ENCODE results near the gene RBMY1D. TPM values are rescaled to one million over a fixed set of nuclear protein-coding genes. Genes with fewer than 3 reads are reported as not detected.

Gene RBMY1D
- total RNA-seq, 1 experiment from 2014 or later: not detected

- no peak for ATAC-seq
- no peak for DNase-seq (ENCODE audit: low spot score)
- TF ChIP-seq, protein P1, sequence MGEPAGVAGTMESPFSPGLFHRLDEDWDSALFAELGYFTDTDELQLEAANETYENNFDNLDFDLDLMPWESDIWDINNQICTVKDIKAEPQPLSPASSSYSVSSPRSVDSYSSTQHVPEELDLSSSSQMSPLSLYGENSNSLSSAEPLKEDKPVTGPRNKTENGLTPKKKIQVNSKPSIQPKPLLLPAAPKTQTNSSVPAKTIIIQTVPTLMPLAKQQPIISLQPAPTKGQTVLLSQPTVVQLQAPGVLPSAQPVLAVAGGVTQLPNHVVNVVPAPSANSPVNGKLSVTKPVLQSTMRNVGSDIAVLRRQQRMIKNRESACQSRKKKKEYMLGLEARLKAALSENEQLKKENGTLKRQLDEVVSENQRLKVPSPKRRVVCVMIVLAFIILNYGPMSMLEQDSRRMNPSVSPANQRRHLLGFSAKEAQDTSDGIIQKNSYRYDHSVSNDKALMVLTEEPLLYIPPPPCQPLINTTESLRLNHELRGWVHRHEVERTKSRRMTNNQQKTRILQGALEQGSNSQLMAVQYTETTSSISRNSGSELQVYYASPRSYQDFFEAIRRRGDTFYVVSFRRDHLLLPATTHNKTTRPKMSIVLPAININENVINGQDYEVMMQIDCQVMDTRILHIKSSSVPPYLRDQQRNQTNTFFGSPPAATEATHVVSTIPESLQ (CRISPR knock-in tag; IDR thresholded peaks at IDR 0.05): no peak
- no peaks in the 10 kb centered on the region for H3K4me1 Mint-ChIP-seq
- H3K4me3 Mint-ChIP-seq: no peak overlapping the region
- CTCF ChIA-PET: no interaction called here
- no peaks in the 10 kb centered on the region for H3K27me3 Mint-ChIP-seq (ENCODE audit: low read depth)
- H3K9me3 Mint-ChIP-seq: peaks cover 8% of the 10 kb centered on the region; the same call in 1 of the 2 replicates
- no peak overlapping the region for H3K27ac Mint-ChIP-seq
- POLR2A ChIA-PET: no interaction called here
- peaks cover 10% of the 10 kb centered on the region for H3K36me3 Mint-ChIP-seq
Observed at GRCh38 chrY:21839489-21839888, 54.8 kb downstream of the RBMY1D start.

GRCh38 chrY:21836343-21836742 lies 58.0 kb downstream of the RBMY1D start:
- Mint-ChIP-seq H3K27ac (no peak overlapping the region), H3K4me3 (no peak overlapping the region), H3K9me3 (peaks cover 14% of the 10 kb centered on the region; the same call in 1 of the 2 replicates), H3K27me3 (ENCODE audit: low read depth) (no peaks in the 10 kb centered on the region), H3K36me3 (peaks cover 21% of the 10 kb centered on the region), H3K4me1 (no peaks in the 10 kb centered on the region)
- POLR2A ChIA-PET: interaction anchor here (0.6 kb wide), 1 partner anchor 1831 kb away, joined by 3 read pairs; no protein-coding TSS in a partner anchor
- TF ChIP-seq HMGA2 (CRISPR knock-in tag; IDR thresholded peaks at IDR 0.05): no peak
- TF ChIP-seq ATF1 (CRISPR knock-in tag; IDR thresholded peaks at IDR 0.05): no peak
- TF ChIP-seq, protein P2, sequence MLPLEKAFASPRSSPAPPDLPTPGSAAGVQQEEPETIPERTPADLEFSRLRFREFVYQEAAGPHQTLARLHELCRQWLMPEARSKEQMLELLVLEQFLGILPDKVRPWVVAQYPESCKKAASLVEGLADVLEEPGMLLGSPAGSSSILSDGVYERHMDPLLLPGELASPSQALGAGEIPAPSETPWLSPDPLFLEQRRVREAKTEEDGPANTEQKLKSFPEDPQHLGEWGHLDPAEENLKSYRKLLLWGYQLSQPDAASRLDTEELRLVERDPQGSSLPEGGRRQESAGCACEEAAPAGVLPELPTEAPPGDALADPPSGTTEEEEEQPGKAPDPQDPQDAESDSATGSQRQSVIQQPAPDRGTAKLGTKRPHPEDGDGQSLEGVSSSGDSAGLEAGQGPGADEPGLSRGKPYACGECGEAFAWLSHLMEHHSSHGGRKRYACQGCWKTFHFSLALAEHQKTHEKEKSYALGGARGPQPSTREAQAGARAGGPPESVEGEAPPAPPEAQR (CRISPR knock-in tag; IDR thresholded peaks at IDR 0.05): no peak
- TF ChIP-seq ESRRA (CRISPR knock-in tag; IDR thresholded peaks at IDR 0.05; ENCODE audit: borderline replicate concordance): no peak
- no peak for TF ChIP-seq SP1 (CRISPR knock-in tag; conservative IDR thresholded peaks at IDR 0.05)
- TF ChIP-seq ZNF121 (CRISPR knock-in tag; IDR thresholded peaks at IDR 0.05): no peak
- TF ChIP-seq NFE2L1 (CRISPR knock-in tag; IDR thresholded peaks at IDR 0.05): no peak
- TF ChIP-seq FOXP1 (CRISPR knock-in tag; IDR thresholded peaks at IDR 0.05; ENCODE audit: borderline replicate concordance): no peak
- CTCF ChIA-PET: no interaction called here
- ATAC-seq: no peak
- DNase-seq (ENCODE audit: low spot score): no peak

DNA sequence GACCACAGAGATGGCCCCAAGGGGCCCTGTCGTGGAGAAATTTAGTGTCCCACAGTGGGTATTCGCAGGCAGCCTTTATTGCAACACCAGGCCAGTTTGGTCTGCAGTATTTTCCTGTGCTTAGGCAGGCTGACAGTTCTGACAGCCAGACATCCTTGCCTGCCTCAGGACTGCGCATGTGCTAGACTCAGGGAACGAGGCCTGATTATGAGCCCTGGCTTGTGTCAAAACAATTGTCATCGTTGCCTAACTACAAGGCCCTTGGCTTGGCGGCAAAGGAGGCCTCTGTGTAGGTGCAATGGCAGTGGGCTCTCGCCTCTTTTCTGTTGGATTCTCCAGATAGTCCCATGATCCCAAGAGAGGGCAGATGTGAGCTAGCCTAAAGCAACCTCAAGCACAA lies 59.3 kb downstream of the RBMY1D start:
- CTCF ChIA-PET: no interaction called here
- ATAC-seq (no peak), DNase-seq (ENCODE audit: low spot score) (no peak)
- Mint-ChIP-seq H3K9me3 (peaks cover 9% of the 10 kb centered on the region; the same call in 1 of the 2 replicates), H3K27ac (no peak overlapping the region), H3K4me1 (no peaks in the 10 kb centered on the region), H3K27me3 (ENCODE audit: low read depth) (no peaks in the 10 kb centered on the region), H3K36me3 (peaks cover 20% of the 10 kb centered on the region), H3K4me3 (no peak overlapping the region)
- TF ChIP-seq, protein P3, sequence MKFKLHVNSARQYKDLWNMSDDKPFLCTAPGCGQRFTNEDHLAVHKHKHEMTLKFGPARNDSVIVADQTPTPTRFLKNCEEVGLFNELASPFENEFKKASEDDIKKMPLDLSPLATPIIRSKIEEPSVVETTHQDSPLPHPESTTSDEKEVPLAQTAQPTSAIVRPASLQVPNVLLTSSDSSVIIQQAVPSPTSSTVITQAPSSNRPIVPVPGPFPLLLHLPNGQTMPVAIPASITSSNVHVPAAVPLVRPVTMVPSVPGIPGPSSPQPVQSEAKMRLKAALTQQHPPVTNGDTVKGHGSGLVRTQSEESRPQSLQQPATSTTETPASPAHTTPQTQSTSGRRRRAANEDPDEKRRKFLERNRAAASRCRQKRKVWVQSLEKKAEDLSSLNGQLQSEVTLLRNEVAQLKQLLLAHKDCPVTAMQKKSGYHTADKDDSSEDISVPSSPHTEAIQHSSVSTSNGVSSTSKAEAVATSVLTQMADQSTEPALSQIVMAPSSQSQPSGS (CRISPR knock-in tag; IDR thresholded peaks at IDR 0.05; ENCODE audit: borderline replicate concordance, low read depth): no peak
- TF ChIP-seq GTF2I (CRISPR knock-in tag; conservative IDR thresholded peaks at IDR 0.05) (no peak), ZNF138 (CRISPR knock-in tag; conservative IDR thresholded peaks at IDR 0.05) (no peak), ZNF263 (CRISPR knock-in tag; IDR thresholded peaks at IDR 0.05; ENCODE audit: low read depth) (no peak), ZBTB21 (CRISPR knock-in tag; IDR thresholded peaks at IDR 0.05; ENCODE audit: borderline replicate concordance) (no peak), GABPB1 (CRISPR knock-in tag; IDR thresholded peaks at IDR 0.05) (no peak), RELA (CRISPR knock-in tag; IDR thresholded peaks at IDR 0.05; ENCODE audit: borderline replicate concordance) (no peak), NR3C1 (CRISPR knock-in tag; conservative IDR thresholded peaks at IDR 0.05; ENCODE audit: low read depth) (no peak), NR1H2 (CRISPR knock-in tag; IDR thresholded peaks at IDR 0.05) (no peak), PRRX2 (CRISPR knock-in tag; IDR thresholded peaks at IDR 0.05) (no peak), CREB1 (CRISPR knock-in tag; IDR thresholded peaks at IDR 0.05) (no peak), IRF2 (CRISPR knock-in tag; IDR thresholded peaks at IDR 0.05; ENCODE audit: borderline replicate concordance, low read depth) (no peak), ZBTB43 (CRISPR knock-in tag; IDR thresholded peaks at IDR 0.05) (no peak), MXD4 (CRISPR knock-in tag; IDR thresholded peaks at IDR 0.05; ENCODE audit: borderline replicate concordance) (no peak)
- TF ChIP-seq, protein P4, sequence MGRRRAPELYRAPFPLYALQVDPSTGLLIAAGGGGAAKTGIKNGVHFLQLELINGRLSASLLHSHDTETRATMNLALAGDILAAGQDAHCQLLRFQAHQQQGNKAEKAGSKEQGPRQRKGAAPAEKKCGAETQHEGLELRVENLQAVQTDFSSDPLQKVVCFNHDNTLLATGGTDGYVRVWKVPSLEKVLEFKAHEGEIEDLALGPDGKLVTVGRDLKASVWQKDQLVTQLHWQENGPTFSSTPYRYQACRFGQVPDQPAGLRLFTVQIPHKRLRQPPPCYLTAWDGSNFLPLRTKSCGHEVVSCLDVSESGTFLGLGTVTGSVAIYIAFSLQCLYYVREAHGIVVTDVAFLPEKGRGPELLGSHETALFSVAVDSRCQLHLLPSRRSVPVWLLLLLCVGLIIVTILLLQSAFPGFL (CRISPR knock-in tag; IDR thresholded peaks at IDR 0.05; ENCODE audit: borderline replicate concordance): no peak
- TF ChIP-seq, protein P5, sequence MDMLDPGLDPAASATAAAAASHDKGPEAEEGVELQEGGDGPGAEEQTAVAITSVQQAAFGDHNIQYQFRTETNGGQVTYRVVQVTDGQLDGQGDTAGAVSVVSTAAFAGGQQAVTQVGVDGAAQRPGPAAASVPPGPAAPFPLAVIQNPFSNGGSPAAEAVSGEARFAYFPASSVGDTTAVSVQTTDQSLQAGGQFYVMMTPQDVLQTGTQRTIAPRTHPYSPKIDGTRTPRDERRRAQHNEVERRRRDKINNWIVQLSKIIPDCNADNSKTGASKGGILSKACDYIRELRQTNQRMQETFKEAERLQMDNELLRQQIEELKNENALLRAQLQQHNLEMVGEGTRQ (CRISPR knock-in tag; IDR thresholded peaks at IDR 0.05): no peak
- POLR2A ChIA-PET: no interaction called here
